A549 (cell line): ENCODE data around the gene ACVR2B.

ENCODE experiments used
- EP300 ChIP-seq, 2 experiments: fragments of >200 bp; sonication (Bioruptor Twin); formaldehyde crosslinking; IDR thresholded peaks; 2 replicates in 1 of 2; 3 replicates in 1 of 2; pipeline ENCODE4 v1.6.1; 2016 to 2017
- ESRRA ChIP-seq: fragments of 150-350 bp; IDR thresholded peaks from 2 replicates; pipeline ENCODE4 v1.6.1; 2014; ENCODE audit warnings: mild to moderate bottlenecking, low read length, borderline replicate concordance
- NR3C1 ChIP-seq: fragments of >200 bp; sonication (Bioruptor Twin); formaldehyde crosslinking; IDR thresholded peaks from 3 replicates; pipeline ENCODE4 v1.6.1; 2017
- POLR2A ChIP-seq: IDR thresholded peaks from 2 replicates; pipeline ENCODE4 v1.6.1; 2012; ENCODE audit warnings: mild to moderate bottlenecking, low read length
- RCOR1 ChIP-seq: fragments of 150-350 bp; IDR thresholded peaks from 2 replicates; pipeline ENCODE4 v1.6.1; 2014; ENCODE audit warnings: antibody characterized with exemption, low read length, low read depth
- RNF2 ChIP-seq: fragments of 200-600 bp; sonication (generic); IDR thresholded peaks from 2 replicates; pipeline ENCODE4 v1.6.1; 2016; ENCODE audit warnings: low read depth, mild to moderate bottlenecking, antibody characterized with exemption, moderate library complexity, borderline replicate concordance
- TF ChIP-seq, protein P1 (sequence below): IDR thresholded peaks from 2 replicates; pipeline ENCODE4 v1.6.1; 2012; ENCODE audit warnings: low read depth, borderline replicate concordance
- TF ChIP-seq, protein P2 (sequence below): fragments of >200 bp; sonication (Bioruptor Twin); formaldehyde crosslinking; IDR thresholded peaks from 3 replicates; pipeline ENCODE4 v1.5.1; 2016

DNA sequence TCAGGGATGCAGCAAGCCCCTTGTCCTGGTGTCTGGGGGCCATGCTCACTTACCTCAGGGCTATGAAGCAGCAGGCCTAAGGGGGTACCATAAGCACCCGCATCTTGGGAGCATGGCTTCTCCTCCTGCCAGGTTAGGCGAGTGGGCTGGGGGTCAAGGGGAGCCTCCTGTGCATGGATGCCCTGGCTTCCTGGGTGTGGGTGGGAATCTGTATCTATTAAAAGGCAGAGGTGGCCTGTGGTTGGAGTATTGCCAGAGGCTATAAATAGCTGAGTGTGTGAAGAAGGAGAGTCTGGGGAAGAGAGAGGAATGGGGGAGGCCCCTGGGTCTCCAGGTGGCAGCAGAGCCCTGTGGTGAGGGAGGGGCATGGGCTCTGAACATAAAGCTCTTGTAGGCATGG lies 19.5 kb downstream of the ACVR2B start:
- no peak for TF ChIP-seq RNF2
- TF ChIP-seq, protein P1, sequence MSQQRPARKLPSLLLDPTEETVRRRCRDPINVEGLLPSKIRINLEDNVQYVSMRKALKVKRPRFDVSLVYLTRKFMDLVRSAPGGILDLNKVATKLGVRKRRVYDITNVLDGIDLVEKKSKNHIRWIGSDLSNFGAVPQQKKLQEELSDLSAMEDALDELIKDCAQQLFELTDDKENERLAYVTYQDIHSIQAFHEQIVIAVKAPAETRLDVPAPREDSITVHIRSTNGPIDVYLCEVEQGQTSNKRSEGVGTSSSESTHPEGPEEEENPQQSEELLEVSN, result no peak
- TF ChIP-seq, protein P2, sequence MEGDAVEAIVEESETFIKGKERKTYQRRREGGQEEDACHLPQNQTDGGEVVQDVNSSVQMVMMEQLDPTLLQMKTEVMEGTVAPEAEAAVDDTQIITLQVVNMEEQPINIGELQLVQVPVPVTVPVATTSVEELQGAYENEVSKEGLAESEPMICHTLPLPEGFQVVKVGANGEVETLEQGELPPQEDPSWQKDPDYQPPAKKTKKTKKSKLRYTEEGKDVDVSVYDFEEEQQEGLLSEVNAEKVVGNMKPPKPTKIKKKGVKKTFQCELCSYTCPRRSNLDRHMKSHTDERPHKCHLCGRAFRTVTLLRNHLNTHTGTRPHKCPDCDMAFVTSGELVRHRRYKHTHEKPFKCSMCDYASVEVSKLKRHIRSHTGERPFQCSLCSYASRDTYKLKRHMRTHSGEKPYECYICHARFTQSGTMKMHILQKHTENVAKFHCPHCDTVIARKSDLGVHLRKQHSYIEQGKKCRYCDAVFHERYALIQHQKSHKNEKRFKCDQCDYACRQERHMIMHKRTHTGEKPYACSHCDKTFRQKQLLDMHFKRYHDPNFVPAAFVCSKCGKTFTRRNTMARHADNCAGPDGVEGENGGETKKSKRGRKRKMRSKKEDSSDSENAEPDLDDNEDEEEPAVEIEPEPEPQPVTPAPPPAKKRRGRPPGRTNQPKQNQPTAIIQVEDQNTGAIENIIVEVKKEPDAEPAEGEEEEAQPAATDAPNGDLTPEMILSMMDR, result no peak
- TF ChIP-seq RCOR1, result no peak
- no peak for TF ChIP-seq POLR2A
- no peak for TF ChIP-seq EP300 (IDR thresholded peaks at IDR 0.05)
- TF ChIP-seq ESRRA, result no peak
- no peak for TF ChIP-seq NR3C1
